Glomerular endothelial cell (primary cell): ENCODE measurements around the gene AFF4. TPM values are rescaled to one million over a fixed set of nuclear protein-coding genes. Genes with fewer than 3 reads are reported as not detected.
"Not testable (repeated sequence)": the region's sequence is repeated elsewhere in the genome, so short reads cannot be mapped to it uniquely, and the experiment has no call there.

Experiments used
- DNase-seq: peaks from one replicate; pipeline ENCODE4 v3.0.0-alpha.2; 2011; ENCODE audit warnings: low read depth, low spot score; ENCODE audit errors: extremely low read depth
- total RNA-seq: library from RNA; depleted of rRNA; stranded (reverse); fragments of >200 nt; gene quantifications from 2 replicates; pipeline ENCODE4 v1.2.3, GENCODE V29; 2015

AFF4 gene, protein sequence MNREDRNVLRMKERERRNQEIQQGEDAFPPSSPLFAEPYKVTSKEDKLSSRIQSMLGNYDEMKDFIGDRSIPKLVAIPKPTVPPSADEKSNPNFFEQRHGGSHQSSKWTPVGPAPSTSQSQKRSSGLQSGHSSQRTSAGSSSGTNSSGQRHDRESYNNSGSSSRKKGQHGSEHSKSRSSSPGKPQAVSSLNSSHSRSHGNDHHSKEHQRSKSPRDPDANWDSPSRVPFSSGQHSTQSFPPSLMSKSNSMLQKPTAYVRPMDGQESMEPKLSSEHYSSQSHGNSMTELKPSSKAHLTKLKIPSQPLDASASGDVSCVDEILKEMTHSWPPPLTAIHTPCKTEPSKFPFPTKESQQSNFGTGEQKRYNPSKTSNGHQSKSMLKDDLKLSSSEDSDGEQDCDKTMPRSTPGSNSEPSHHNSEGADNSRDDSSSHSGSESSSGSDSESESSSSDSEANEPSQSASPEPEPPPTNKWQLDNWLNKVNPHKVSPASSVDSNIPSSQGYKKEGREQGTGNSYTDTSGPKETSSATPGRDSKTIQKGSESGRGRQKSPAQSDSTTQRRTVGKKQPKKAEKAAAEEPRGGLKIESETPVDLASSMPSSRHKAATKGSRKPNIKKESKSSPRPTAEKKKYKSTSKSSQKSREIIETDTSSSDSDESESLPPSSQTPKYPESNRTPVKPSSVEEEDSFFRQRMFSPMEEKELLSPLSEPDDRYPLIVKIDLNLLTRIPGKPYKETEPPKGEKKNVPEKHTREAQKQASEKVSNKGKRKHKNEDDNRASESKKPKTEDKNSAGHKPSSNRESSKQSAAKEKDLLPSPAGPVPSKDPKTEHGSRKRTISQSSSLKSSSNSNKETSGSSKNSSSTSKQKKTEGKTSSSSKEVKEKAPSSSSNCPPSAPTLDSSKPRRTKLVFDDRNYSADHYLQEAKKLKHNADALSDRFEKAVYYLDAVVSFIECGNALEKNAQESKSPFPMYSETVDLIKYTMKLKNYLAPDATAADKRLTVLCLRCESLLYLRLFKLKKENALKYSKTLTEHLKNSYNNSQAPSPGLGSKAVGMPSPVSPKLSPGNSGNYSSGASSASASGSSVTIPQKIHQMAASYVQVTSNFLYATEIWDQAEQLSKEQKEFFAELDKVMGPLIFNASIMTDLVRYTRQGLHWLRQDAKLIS
- total RNA-seq: 64.6 and 70.6 TPM in 2 replicates

DNA sequence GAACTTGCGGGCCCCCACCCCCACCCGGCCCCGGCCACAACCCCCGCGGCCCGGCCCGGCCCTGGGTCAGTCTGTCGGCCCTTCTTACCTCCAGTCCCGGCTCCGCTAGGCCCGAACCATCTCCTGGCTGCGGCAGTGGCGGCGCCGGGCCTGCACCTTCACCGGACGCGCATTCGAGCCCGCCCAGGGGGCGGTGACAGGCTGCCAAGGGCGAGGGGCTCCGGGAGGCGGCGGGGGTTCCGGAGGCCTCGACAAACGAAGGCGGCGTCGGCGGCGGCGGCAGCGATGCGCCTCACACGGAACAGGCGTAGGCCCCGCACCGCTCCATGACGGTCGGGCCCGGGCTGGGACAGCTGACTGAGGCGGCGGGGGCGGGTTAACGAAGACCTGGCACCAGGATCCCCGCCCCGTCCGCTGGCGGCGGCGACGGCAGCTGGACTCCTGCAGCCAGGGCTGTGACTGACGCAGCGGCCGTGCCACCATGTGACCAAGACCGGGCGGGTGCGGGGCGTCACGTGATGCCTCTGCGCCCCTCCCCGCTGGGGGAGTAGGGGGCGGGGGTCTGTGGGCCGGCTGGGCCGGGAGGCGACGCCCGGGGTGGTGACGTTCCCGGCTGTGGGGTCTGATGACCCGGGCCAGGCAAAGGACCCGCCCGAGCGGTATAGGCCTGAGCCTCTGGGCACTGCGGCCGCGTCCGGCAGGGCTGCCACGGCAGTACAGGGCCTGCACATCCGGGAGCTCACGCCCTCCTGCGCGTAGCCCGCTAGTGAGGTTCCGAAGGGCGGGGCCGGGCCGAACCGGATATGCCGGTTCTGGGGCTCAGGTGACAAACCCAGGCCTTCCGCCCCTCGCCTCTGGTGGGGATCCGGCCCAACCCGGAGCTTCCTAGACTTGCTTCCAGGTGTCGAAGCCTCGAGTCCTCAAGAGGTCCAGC, at the start of gene AFF4:
Gene AFF4 (minus strand): TSS at position 464 of the 934 bp plus-strand sequence. CDS start 26,445 bp downstream, outside the sequence.
- no peak for DNase-seq

DNA sequence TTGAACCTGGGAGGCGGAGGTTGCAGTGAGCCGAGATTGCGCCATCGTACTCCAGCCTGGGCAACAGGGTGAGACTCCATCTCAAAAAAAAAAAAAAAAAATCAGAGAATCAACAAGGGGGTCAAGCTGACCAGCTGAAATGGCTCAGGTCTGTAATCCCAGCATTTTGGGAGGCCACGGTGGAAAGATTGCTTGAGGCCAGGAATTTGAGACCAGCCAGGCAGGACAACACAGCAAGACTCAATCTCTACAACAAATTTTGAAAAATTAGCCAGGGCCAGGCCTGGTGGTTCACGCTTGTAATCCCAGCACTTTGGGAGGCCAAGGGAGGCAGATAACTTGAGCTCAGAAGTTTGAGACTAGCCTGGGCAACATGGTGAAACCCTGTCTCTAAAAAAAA, 45.0 kb upstream of the AFF4 start:
- DNase-seq: not testable (repeated sequence)

DNA sequence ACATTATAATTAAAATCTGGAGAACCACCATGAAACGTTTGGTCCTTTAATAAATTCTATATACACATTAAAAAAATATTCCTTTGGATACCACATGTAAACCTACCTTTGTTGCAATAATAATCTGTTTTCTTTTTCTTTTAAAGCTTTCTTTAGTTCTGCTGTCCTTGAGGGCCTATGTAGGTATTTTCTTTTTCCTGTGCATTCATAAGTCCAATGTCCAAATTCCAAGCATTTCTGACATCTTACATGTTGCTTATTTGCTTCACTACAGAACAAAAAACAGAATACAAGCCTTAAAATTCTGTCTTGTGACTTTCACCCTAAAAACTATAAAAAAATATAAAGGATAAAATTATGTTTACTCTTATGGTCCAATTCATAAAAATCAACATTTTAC, 43.2 kb upstream of the AFF4 start:
- DNase-seq: no peak

DNA sequence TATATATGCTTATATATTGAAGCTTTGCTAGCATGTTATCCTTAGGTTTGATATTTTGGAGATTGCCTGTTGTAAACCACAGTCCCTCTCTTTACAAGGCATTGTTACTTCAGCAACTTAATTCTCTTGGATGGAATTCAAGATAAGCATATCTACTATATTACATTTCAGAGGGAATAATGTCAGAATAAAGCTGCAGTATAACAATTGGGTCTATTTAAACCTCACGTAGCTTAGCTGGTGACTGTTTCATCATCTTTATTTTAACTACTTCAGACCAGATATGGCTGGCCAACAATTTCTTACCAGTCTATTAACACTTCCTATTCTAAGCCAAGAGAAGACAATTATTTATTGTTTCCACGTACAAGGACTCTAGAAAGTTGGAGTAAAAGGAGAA, 35.8 kb upstream of the AFF4 start:
- DNase-seq: no peak

DNA sequence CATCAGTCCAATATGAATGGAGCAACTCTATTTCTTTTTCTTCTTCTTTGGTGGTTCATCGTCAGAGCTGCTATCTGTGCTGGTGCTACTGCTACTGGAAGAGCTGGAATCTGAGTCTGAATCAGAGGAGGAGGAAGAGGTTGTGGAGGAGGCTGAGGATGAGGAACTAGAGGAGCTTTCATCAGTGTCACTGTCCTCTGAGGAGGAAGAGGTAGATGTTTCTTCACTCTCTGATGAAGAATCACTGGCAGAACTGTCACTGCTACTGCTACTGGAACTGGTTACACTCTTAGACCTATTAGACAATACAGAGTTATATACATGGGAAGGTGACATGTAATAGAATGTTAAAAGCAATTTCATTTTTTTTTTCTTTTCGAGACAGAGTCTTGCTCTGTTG, 35.1 kb upstream of the AFF4 start:
- no peak for DNase-seq

DNA sequence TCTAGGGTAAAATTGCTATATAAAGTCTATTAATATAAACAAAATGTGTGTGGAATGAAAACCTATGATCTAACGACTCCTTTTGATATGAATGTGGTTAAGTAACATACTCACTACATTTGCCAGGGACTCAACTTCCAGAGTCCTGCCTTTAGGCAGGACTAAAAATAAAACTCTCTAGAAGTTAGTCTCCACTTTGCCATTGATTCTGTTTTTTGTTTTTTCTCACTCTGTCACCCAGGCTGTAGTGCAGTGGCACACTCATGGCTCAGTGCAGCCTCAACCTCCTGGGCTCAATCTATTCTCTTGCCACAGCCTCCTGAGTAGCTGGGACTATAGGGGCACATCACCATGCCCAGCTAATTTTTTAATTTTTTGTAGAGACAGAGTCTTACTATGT, 32.9 kb upstream of the AFF4 start:
- no peak for DNase-seq

DNA sequence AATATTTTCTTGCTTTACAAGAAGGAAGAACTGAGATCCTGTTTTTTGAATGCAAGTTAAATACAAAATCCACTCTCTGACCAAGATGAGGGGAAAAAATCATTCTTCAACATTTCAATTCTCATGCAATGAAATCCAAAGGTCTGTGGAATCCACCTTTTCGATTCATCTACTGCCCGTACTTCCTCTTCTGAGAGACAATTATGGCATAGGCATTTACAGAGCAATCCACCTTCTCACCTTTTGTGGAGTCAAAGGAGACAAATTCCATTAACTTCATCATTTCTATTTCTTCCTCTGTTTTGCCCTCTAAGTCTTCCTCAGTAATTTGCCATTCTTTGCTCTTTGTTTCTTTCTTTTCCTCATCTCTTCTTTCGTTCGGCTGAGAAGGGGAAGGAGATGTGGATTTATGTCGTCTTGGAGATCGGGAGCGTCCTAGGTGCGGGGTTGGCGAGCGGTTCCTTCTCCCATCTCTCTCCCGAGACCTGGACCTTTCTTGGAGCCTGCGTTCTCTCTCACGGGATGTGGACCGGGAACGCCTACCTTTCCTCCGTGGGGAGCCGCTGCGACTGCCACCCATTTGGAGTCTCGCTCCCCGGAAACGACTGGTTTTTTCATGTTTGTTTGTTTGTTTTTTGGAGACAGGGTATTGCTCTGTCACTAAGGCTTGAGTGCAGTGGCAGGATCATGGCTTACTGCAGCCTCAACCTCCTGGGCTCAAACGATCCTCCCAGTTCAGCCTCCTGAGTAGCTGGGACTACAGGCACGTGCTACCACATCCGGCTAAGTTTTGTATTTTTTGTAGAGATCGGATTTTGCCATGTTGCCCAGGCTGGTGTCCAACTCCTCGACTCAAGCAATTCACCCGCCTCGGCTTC, 24.3 kb upstream of the AFF4 start:
- no peak for DNase-seq

DNA sequence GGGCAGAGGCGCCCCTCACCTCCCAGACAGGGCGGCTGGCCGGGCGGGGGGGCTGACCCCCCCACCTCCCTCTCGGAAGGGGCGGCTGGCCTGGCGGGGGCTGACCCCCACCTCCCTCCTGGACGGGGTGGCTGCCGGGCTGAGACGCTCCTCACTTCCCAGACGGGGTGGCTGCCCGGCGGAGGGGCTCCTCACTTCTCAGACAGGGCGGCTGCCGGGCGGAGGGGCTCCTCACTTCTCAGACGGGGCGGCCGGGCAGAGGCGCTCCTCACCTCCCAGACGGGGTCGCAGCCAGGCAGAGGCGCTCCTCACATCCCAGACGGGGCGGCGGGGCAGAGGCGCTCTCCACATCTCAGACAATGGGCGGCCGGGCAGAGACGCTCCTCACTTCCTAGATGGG, 19.5 kb upstream of the AFF4 start:
- not testable (repeated sequence) for DNase-seq

DNA sequence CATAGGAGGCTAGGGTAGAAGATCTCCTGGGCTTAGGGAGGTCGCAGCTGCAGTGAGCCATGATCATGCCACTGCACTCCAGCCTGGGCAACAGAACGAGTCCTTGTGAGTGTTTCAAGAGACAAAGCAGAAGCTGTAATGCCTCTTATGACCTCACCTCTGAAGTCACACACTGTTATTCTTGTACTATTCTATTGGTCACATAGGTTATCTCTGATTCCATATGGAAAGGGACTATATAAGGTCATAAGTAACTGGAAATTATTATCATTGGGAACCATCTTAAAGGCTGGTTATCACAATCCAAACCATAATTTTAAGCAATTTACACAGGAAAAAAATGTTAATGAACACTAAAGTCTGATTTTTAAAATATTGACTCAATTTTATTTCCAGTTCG, 17.9 kb upstream of the AFF4 start:
- no peak for DNase-seq

DNA sequence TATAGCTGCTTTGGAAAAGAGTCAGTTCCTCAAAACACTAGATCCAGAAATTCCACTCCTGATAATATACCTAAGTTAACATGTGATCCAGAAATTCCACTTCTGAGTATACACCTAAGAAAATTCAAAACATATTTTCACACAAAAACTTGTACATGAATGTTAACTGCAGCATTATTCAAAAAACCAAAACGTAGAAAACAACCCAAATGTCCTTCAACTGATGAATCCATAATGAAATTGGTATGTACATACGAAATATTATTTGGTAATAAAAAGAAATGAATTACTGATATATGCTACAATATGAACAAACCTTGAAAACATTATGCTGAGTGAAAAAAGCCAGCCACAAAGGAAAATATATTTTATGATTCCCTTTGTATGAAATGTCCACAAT, 16.5 kb upstream of the AFF4 start:
- DNase-seq: no peak

DNA sequence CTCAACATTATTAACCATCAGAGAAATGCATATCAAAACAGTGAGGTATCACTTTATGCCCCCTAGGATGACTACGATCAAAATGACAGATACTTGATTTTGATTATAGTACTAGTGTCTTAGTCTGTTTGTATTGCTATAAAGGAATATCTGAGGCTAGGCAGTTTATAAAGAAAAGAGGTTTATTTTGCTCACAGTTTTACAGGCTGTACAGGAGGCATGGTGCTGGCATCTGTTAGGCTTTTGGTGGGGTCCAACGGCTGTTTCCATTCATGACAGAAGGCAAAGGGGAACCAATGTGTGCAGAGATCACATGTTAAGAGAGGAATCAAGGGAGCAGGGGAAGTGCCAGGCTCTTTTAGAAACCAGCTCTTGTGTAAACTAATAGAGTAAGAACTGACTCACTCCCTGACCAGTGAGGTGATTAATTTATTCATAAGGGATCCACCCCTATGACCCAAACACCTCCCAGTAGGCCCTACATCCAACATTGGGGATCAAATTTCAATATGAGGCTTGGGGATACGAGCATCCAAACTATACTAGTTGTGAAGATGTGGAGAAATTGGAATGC, 16.0 kb upstream of the AFF4 start:
- DNase-seq: no peak

DNA sequence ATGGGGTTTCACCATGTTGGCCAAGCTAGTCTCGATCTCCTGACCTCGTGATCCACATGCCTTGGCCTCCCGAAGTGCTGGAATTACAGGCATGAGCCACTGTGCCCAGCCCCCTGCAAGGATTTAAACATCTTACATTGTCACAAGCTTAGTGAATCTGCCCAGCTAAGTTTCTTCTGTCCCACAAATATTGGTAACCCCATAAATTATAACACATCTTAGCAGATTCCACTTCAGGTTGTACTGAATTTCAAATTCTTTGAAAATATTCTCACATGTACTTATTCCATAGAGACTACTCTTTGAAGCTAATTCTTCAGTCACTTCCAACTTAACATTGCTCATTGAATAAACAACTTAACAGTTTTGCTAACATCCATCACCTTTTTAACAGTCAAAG, 13.4 kb upstream of the AFF4 start:
- DNase-seq: no peak

DNA sequence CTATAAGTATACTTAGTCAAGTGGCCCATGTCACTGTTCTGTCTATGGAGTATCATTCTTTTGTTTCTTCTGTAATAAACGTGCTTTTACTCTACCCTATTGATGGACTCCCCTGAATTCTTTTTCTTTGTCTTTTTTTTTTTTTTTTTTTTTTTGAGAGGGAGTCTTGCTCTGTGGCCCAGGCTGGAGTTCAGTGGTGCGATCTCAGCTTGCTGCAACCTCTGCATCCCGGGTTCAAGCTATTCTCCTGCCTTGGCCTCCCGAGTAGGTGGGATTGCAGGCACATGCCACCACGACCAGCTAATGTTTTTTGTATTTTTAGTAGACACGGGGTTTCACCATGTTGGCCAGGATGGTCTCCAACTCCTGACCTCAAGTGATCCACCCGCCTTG, 9.0 kb upstream of the AFF4 start:
- not testable (repeated sequence) for DNase-seq

DNA sequence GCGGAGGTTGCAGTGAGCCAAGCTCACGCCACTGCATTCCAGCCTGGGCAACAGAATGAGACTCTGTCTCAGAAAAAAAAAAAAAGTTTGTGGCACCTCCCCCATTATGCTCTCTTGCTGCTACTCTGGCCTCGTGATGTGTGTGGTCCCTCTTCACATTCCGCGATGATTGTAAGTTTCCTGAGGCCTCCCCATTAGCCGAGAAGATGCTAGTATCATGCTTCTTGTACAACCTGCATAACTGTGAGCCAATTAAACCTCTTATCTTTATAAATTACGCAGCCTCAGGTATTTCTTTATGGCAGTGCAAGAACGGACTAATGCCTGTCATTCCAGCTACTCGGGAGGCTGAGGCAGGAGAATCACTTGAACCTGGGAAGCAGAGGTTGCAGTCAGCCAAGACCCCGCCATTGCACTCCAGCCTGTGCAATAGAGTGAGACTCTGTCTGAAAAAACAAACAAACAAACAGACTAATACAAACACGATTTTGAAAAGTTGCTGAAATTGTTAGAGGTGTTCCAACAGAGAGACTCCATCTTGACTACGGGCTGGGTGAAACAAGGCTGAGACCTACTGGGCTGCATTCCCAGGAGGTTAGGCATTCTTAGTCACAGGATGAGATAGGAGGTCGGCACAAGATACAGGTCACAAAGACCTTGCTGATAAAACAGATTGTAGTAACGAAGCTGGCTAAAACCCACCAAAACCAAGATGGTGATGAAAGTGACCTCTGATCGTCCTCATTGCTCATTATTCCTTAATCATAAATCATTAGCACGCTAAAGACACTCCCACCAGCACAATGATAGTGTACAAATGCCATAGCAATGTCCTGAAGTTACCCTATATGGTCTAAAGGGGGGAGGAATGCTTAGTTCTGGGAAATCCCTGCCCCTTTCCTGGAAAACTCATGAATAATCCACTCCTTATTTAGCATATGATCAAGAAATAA, 8.3 kb upstream of the AFF4 start:
- DNase-seq: no peak

DNA sequence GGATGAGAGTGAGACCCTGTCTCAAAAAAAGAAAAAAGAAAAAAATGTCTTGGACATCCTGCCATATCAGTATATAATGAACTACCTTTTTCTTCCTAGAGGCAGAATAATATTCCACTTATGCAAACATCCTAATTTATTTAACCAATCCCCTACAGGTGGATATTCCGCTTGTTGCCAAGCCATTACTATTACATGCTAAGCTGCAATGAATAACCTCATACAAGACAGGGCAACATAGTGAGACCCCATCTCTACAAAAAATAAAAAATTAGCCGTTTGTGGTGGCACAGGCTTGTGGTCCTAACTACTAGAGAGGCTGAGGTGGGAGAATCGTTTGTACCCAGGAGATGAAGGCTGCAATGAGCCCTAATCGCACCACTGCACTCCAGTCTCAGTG, 1.7 kb upstream of the AFF4 start:
- DNase-seq: no peak

DNA sequence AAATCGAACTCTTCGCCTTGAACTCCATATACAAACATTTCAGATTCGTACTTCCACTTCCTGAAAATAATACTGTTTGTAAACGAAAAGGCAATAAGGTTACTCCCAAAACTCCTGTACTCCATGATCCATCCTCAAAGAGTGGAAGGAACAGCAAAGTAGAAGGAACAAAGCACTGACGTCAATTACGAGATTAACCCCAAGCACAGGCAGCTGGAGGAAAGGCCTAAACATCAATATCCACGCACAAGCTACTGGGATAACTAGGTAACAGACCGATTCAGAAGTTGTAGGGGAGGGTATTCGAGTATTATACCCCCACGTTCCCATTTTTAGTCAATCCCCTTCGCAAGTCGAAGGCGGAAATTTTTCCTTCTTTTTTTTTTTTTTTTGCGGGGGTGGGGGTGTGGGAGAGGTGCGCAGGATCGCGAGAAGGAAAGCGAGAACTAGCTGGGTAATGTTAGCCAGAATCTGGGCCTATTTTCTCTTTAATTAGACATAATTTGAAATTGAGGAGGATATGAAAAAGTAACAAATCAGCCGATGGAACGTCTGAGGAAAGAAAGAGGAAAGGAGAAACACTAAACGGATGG, 909 bp downstream of the AFF4 start:
- no peak for DNase-seq

DNA sequence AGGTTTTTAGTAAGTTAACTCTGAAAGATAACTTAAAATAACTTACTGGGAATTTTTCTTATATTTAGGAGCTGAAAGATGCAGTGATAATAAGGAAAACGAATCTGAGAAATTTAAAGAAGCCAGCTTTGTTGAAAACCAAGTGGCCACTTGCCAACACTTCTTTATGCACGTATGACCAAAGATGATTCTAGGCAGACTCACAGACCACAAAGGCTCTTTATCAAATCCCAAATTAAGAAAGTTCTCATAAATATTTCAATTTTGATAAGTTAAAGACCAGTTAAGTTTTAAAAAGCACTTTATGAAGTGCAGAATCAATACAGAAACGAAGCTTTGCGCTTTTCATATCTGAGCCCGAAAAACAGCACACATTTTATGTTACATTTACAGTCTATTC, 1.5 kb downstream of the AFF4 start:
- DNase-seq: no peak
